Stimulated activated CD8-positive, alpha-beta memory T cell treated with anti-CD3 and anti-CD28 coated beads, Interleukin-12 subunit alpha, Interleukin-12 subunit beta, amount 100 ng/mL, for 24 hours (primary cell): ENCODE data around the gene MB21D2.
"Not testable (repeated sequence)": the region's sequence is repeated elsewhere in the genome, so short reads cannot be mapped to it uniquely, and the experiment has no call there.

Experiments used
- DNase-seq: peaks from one replicate; pipeline ENCODE4 v3.0.0-alpha.2; 2020; ENCODE audit errors: extremely low read depth

The MB21D2 gene

GRCh38 chr3:192860454-192860853, 57.2 kb downstream of the MB21D2 start:
- DNase-seq = no peak

DNA sequence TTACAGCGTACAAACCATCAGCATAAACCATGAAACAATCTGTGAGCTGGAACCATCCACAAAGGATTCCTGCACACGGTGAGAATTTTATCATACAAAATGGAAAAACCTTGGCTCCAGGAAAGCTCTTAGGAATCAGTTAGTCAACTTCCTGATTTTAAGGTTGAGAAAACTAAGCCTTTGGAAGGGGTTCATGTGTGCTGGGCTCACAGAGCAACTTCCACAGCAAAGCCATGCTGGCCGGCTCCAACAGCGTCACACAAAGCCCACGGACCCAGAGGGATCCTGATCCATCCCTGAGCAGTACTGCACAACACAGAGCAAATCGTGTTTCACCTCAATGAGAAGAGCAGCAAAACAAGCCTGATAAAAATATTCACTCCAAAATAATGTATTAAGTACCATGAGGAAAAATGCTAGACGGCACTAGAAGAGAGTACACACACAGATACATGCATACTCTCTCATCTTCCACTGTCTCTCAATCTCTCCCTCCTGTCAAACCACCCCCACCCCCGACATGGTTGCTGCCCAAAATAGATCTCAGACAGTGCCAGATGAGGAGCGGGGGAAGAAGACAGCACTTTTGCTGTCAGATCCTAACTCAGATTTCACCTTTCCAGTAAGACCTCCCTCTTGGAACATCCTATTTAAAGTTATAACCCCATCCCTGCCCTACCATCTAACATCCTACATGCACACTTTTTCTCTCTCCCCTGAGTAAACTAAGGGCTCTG, 58.6 kb downstream of the MB21D2 start:
- no peak for DNase-seq

DNA sequence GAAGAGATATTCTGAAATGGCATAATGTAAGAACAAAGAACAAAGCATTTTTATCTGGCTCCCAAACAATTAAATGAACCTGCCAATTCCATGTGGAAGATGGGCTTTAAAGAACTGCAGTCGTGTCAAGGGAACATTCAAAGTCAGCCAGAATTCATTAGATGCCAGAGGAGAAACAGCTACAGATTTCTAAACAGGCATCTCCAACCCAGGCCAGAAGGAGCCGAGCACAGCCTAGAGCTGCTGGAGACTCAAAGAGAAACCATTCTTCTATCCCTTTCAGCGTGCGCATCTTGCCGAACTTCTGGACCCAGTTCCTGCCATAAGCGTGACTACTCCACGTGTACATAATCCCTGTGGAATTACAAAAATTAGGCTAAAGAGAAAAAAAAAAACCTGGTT, 60.4 kb downstream of the MB21D2 start:
- no peak for DNase-seq

- DNase-seq = no peak
Observed at GRCh38 chr3:192855434-192855833, 62.2 kb downstream of the MB21D2 start.

DNA sequence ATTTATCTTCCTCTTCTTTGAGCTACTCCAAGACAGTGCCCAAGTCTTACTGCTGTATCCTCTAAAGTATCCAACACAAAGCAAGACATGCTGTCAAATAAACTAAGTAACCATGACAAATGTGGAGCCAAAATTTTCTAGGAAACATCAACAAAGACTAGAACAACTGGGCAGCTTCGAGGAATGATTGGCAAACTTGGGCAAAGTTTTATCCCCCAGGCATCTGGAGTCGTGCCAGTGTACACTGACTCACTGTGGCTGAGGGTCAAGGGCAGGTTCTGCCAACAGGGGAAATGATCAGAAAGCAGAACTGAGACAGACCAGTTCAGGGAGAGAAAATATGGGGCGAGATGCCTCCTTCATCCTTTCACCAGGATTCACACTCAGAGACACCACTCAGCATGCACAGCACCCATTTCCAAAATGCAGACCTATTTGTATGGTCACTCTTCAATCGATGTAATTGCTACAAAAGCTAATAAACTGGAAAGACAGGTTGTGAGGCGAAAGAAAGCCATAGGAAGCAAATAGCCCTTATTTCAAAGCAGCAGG, 65.8 kb downstream of the MB21D2 start:
- DNase-seq = no peak

DNA sequence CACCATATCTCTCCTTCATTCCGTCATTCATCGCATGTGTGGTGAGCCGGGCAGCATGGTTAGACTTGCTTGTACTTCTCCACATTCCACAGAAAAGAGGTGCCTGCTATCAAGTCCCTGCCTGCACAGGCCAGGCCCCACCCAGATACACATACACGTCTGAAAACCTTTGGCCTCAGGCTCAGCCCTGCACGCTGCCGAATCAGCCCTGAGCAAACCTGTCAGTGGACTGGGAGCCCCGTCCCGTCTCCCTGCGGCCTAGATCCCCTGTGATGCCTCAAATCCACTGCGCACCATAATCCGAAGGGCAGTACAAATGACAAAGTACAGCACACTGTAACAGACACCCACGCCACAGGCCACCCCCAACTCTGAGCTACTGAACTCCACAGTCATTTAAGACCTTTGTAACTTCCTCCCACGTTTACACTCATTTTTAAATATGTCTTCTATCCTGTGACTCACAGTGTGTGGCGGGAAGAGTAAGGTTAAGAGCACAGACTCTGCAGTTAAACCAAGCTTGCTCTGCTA, 67.1 kb downstream of the MB21D2 start:
- DNase-seq = peak; percentile 12

DNA sequence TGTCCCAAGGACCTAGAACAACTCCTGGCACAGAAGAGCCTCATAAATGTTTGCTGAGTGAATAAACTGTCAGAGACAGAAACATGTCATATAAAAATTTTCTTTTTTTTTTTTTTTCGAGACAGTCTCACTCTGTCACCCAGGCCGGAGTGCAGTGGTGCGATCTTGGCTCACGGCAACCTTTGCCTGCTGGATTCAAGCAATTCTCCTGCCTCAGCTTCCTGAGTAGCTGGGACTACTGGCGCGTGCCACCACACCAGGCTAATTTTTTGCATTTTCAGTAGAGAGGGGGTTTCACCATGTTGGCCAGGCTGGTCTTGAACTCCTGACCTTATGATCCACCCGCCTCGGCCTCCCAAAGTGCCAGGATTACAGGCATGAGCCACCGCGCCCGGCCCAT, 67.8 kb downstream of the MB21D2 start:
- DNase-seq = not testable (repeated sequence)

DNA sequence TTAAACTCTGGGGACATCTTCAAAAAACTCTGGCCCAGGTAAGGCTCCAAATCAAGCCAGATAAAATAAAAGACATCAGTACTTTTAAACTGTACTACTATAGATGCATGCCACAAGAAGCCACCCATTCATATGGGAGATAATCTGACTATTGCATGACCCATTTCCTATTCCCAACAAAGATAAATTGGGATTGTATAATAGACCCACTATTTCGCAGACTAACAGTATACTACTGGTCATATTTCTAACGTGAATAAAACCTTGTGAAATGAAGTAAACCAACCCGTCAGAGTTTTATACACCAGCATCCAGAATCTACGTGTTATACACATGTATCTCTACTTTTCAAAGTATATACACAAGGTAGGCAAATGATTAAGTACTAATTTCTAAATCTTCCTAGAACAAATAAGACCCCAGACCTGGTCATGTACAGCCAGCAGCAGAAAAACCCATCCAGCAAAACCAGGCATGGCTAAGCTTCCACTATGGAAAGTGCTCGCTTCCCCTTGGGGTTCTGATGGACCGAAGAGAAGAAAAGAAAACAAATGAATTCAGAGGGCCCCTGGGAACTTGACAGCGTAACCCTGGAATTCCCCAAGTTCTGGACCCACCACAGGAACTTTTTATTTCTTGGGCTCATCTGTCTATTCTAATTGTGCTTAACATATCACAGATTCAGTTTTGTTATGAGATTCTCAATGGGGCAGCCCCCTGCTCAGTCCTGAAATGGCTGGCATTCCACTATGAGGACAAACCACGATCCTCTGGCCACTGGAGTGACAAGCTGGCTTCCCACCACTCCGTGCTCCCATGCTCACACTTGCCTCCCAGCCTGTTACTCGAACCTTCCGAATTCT, 69.1 kb downstream of the MB21D2 start:
- no peak for DNase-seq

DNA sequence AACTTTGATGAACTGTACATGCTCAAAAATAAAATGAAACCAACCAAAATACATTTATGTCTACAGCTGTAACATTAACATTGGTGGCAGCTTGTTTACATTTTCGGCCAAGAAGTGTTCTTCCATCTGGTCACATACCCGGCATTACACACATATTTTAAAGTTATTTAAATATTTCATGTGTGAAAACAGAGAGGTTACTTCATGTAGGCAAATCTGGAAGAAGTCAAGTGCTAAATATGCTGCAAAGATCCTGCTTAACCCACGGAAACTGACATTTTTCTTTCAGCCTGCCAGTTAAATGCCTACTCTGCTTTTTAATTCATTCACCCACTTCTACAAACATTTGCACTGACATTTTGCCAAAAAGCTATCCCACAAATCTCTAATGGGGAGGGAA, 69.7 kb downstream of the MB21D2 start:
- no peak for DNase-seq

DNA sequence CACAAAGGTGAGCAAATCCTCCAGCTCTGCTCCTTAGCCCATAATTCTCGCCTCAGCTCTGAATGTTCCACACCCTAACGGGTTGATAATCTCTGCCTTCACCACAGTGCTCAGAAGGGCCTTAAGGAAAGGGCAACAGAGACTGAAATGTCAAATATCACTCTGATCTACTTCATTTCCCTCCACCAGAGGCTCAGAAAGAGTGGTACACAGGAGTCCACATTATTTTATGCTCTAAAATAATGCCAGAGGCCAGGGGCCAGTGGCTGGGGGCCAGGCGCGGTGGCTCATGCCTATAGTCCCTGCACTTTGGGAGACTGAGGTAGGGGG, 72.2 kb downstream of the MB21D2 start:
- no peak for DNase-seq

GRCh38 chr3:192844836-192845525, 72.7 kb downstream of the MB21D2 start:
- no peak for DNase-seq

DNA sequence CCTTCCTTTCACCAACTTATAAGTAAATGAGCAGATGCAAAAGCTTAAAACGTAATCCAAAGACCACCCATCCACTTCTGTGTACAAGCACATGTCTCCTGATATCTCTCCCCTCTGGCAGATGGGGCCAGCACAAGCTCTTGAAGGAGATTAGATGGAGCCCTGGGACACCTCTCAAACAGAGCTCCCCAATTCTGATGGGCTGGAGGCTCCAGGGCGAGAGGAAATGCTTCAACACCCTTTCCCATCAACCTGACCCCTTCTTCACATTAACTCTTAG, 73.2 kb downstream of the MB21D2 start:
- DNase-seq = no peak

- no peak for DNase-seq
Observed at GRCh38 chr3:192843723-192844485, 73.8 kb downstream of the MB21D2 start.

DNA sequence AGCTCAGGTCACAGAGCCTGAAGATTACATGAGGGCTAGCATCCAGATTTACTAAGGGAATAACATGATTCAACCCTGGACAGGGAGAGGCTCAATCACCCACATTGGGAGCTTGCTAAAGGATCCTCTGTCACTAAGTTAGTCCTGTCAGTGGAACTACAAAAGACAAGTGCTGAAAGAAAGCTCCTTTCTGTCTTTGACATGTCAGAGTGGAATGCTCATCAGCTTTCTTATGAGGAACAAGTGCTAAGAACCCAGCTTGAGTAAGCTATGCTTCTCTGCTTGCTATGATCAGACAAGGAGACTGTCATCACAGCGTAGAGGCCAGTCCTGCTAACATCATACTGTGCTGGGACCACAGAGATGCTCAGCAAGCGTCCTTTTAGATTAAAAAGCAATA, 74.5 kb downstream of the MB21D2 start:
- no peak for DNase-seq

DNA sequence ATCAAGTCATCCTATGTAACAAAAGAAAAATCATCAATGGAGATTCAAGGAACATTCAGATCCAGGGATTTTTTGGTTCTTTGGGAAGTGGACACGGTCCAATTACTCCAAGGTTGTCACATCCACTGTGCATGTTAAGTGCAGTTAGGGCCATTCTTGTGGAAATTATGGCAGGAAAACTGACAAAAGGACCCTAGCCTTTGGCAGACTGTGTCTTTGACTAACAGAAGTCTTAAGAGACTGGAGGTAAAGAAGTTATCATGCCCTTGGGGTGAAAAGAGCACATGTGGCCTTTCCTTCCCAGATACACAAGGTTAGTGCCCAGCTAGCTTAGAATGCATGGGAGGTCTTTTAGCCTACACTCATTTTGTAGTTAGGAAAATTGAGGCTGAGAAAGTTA, 74.9 kb downstream of the MB21D2 start:
- DNase-seq = no peak

GRCh38 chr3:192842138-192842537, 75.5 kb downstream of the MB21D2 start:
- no peak for DNase-seq

DNA sequence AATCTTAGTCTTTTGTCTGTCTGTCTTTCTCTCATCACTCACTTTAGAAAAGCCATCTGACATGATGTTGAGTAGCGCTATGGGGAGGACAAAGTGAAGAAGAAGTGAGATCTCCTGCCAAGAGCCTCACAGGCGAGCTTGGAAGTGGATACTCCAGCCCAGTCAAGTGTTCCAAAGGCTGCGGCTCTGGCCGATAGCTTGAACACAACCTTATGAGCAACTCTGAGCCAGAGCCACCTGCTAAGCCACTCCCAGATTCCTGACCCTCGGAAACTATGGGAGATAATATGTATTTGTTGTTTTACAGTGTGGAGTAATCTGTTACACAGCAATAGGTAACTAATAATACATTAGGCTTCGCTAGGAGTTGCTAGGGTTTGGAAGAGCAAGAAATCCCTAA, 76.2 kb downstream of the MB21D2 start:
- no peak for DNase-seq

- no peak for DNase-seq
Observed at GRCh38 chr3:192840143-192840836, 77.4 kb downstream of the MB21D2 start.

DNA sequence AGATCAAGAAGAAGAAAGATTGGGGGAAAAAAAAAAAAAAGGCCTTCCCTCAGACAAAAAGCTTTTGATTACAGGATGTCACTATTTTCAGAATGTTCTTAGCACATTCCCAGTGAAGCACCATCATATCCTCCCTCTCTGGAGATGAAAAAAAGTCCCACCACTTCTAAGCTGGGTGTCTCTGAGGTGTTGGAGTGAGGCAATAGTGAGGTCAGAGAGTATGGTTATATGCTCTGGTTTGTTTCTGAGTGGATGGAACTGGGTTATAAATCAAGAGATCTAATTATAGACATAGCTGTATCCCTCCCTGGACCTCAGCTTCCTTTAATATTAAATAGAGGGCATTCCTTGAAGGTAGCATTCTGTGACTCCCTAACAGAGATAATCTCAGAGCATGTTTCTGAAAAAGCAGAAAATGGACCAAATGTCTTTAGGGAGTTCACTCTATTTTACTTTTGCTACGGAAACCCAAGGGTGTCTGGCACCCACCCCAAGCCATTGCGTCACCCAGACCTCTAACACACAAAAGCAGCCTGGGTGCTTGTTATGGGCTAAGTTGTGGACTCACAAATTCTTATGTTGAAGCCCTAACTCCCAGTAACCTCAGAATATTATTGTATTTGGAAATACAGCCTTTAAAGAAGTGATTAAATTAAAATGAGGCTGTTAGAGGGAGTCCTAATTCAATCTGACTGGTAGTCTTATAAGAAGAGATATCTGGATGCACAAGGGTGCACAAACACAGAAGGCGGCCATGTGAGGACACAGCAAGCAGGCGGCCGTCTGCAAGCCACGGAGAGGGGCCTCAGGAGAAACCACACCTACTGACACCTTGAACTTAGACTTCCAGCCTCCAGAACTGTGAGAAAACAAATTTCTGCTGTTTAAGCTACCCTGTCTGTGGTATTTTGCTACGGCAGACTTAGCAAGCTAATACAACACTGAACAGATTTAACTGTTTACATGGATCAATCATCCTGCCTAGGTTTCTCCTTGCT, 81.5 kb downstream of the MB21D2 start:
- no peak for DNase-seq

DNA sequence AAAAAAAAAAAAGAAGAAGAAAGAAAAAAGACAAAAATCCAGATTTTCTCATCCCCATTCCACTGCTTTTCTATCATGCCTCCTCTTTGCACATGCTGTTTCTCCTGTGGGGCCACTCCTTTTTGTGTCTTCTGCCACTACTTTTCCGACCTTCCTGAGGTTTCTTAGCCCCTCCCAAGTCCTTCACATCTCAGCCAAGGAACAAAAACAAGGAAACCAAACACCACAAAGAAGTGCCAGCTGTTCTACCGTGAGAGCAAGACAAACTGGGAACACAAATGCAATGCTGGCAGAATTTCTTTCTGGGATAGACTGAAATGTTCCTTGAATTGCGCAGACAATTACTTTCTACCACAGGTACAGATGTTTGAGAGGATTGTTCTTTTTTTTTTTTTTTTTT, 83.2 kb downstream of the MB21D2 start:
- no peak for DNase-seq
